GM12878 (cell line): ENCODE results near the gene SNX3. TPM values are rescaled to one million over a fixed set of nuclear protein-coding genes. Genes with fewer than 3 reads are reported as not detected.
A peak's percentile ranks its signal among the peaks of the same experiment; 100 is the strongest.

Experiments
- ATAC-seq: fragments of 200-7000 bp; cut with Tn5 transposase; 3 replicates; pipeline ENCODE4 v1.9.1; 2020; ENCODE audit warnings: mild to moderate bottlenecking, moderate library complexity
- BruUV-seq: library from RNA; stranded (reverse); fragments of 400-500 nt; replicated peaks from 2 replicates; lab custom pipeline; 2021; lab: Mats Ljungman, UMichigan
- CTCF ChIA-PET: fragments of 300-600 bp; sonication (Branson Sonifier 250); formaldehyde crosslinking; extraction: SDS; loops from one replicate; lab custom pipeline; 2021; ENCODE audit warnings: inconsistent platforms; lab: Yijun Ruan, JAX
- POLR2A ChIA-PET: fragments of 350-600 bp; formaldehyde crosslinking; extraction: SDS; loops from one replicate; lab custom pipeline; 2021; ENCODE audit warnings: inconsistent platforms; lab: Charles Lee
- RAD21 ChIA-PET: fragments of 300-600 bp; sonication (Branson Sonifier 250); formaldehyde crosslinking; loops from one replicate; lab custom pipeline; 2023; ENCODE audit warnings: antibody characterized with exemption; ENCODE audit not compliant: unreplicated experiment; lab: Charles Lee
- SMC1A ChIA-PET: fragments of 300-600 bp; sonication (Branson Sonifier 250); formaldehyde crosslinking; loops from one replicate; lab custom pipeline; 2023; ENCODE audit not compliant: unreplicated experiment, uncharacterized antibody; lab: Charles Lee
- DNase-seq: peaks from one replicate; pipeline ENCODE4 v3.0.0-alpha.2; 2011; ENCODE audit warnings: low read depth, low spot score
- FAIRE-seq: peaks from 3 replicates; lab custom pipeline; 2011; peaks lifted over from hg19 to GRCh38; lab: Jason Lieb, UNC
- H2AFZ ChIP-seq: 2 replicates; pipeline ENCODE4 v1.6.0; 2011; ENCODE audit warnings: low read depth, low read length, control low read depth; ENCODE audit not compliant: control insufficient read depth
- H3K27ac ChIP-seq: 2 replicates; pipeline ENCODE4 v1.5.1; 2011; ENCODE audit warnings: control low read depth; ENCODE audit not compliant: control insufficient read depth, insufficient read depth
- H3K27me3 ChIP-seq, 2 experiments: replicated peaks in 1 of 2; 2 replicates each; pipeline versions ENCODE4 v1.6.0 to v1.6.1; 2011; ENCODE audit warnings: low read length in 1 of 2; ENCODE audit not compliant: control insufficient read depth in 2 of 2, insufficient read depth in 2 of 2
- H3K36me3 ChIP-seq, 2 experiments: 2 replicates each; pipeline ENCODE4 v1.5.1; 2011; ENCODE audit warnings: low read length in 1 of 2; ENCODE audit not compliant: control insufficient read depth in 2 of 2, insufficient read depth in 2 of 2
- H3K4me1 ChIP-seq: 2 replicates; pipeline ENCODE4 v1.6.1; 2011; ENCODE audit warnings: mild to moderate bottlenecking, low read length, moderate library complexity, mixed read lengths; ENCODE audit not compliant: control insufficient read depth, insufficient read depth
- H3K4me2 ChIP-seq: 2 replicates; pipeline ENCODE4 v1.6.0; 2011; ENCODE audit warnings: control low read depth; ENCODE audit not compliant: control insufficient read depth, insufficient read depth
- H3K4me3 ChIP-seq: fragments of 200-600 bp; sonication (generic); 2 replicates; pipeline ENCODE4 v1.5.1; 2016
- H3K79me2 ChIP-seq: 2 replicates; pipeline ENCODE4 v1.6.0; 2011; ENCODE audit warnings: low read length; ENCODE audit not compliant: control insufficient read depth, insufficient read depth
- H3K9ac ChIP-seq: 2 replicates; pipeline ENCODE4 v1.8.0; 2011; ENCODE audit warnings: low read length, control low read depth, mixed read lengths; ENCODE audit not compliant: control insufficient read depth, insufficient read depth
- H3K9me3 ChIP-seq: replicated peaks from 3 replicates; pipeline ENCODE4 v1.5.1; 2011; ENCODE audit warnings: mild to moderate bottlenecking, low read length; ENCODE audit not compliant: control insufficient read depth, insufficient read depth
- H4K20me1 ChIP-seq: 2 replicates; pipeline ENCODE4 v1.6.0; 2011; ENCODE audit not compliant: control insufficient read depth, insufficient read depth
- ZNF592 ChIP-seq: fragments of 450-650 bp; IDR thresholded peaks from 2 replicates; pipeline ENCODE4 v1.6.1; 2017; ENCODE audit warnings: mild to moderate bottlenecking, moderate library complexity
- WGBS: methylation state at CpG from one replicate; pipeline ENCODE4 v1.1.6; 2016; ENCODE audit warnings: low lambda C conversion rate; ENCODE audit not compliant: insufficient replicate concordance, insufficient coverage; ENCODE audit errors: missing lambda C conversion rate; 5-methylcytosine and 5-hydroxymethylcytosine counted together
- in situ Hi-C: fragments of 300-500 bp; cut with MboI; formaldehyde crosslinking; loops from 9 replicates; pipeline ENCODE4 v1.14.3; 2018; ENCODE audit warnings: mixed read lengths
- intact Hi-C: fragments of 100-400 bp; cut with micrococcal nuclease; formaldehyde crosslinking; loops from one replicate; pipeline ENCODE4 v1.14.2; 2022; ENCODE audit not compliant: unreplicated experiment
- polyA plus RNA-seq, 11 experiments: library from polyadenylated mRNA; depleted of rRNA in 4 of 11; unstranded in 6 of 11; stranded (reverse) in 5 of 11; fragments of >200 nt; fragmentation: Nextera tagmentation in 4 of 11; fragmentation: Illumina TruSeq in 1 of 11; extraction: Ambion mirVana in 4 of 11; extraction: Trizol in 1 of 11; gene quantifications; 1 replicate in 1 of 11; 2 replicates in 10 of 11; pipeline versions ENCODE4 v1.2.1 to v1.2.3, GENCODE V29; 2011 to 2016; ENCODE audit warnings: inconsistent platforms in 2 of 11, missing spikeins in 2 of 11, low read depth in 1 of 11
- total RNA-seq, 4 experiments: library from RNA; depleted of rRNA in 3 of 4; stranded (reverse); fragments of >200 nt in 3 of 4; fragmentation: Illumina TruSeq in 1 of 4; extraction: Trizol in 1 of 4; gene quantifications; 2 replicates each; pipeline versions ENCODE4 v1.2.1 to v1.2.3, GENCODE V29; 2013 to 2021
- TF ChIP-seq, protein P1 (sequence below), 3 experiments: IDR thresholded peaks in 2 of 3; conservative IDR thresholded peaks in 1 of 3; 2 replicates each; pipeline ENCODE4 v1.5.1; 2011; ENCODE audit warnings: low read depth in 3 of 3, low read length in 3 of 3, mild to moderate bottlenecking in 3 of 3, control low read depth in 2 of 3, moderate library complexity in 2 of 3, inconsistent platforms in 1 of 3, mixed read lengths in 1 of 3; ENCODE audit not compliant: control insufficient read depth in 2 of 3, insufficient read depth in 1 of 3; ENCODE audit errors: extremely low read depth in 1 of 3
- TF ChIP-seq, protein P2 (sequence below): fragments of 450-650 bp; IDR thresholded peaks from 2 replicates; pipeline ENCODE4 v1.6.1; 2016; ENCODE audit warnings: mild to moderate bottlenecking, moderate library complexity, borderline replicate concordance

SNX3 gene
- total and polyA plus RNA-seq, 10 of the 15 experiments (the other 5 are each of a cell fraction or from before 2014, with no cell fraction given), result 43.7 to 297 (median 95.6) TPM

GRCh38 chr6:108168501-108169463 is 92.1 kb downstream of the SNX3 start:
- Histone ChIP-seq H3K9me3 (no peaks in the 10 kb centered on the region; the same call in 2 of the 3 replicates), H3K79me2 (no peaks in the 10 kb centered on the region), H2AFZ (no peak overlapping the region), H3K27me3 (peaks cover 33 to 42% of the 10 kb centered on the region in 2 experiments), H4K20me1 (no peaks in the 10 kb centered on the region), H3K4me3 (no peak overlapping the region), H3K27ac (no peak overlapping the region), H3K4me1 (no peaks in the 10 kb centered on the region), H3K9ac (no peak overlapping the region), H3K4me2 (no peak overlapping the region; the same call in 1 of the 2 replicates), H3K36me3 (no peaks in the 10 kb centered on the region)
- ChIA-PET RAD21 (no interaction called here), POLR2A (no interaction called here), SMC1A (no interaction called here), CTCF (no interaction called here)
- FAIRE-seq (no peak), ATAC-seq (peak; percentile 55), DNase-seq (no peak)
- 20% methylated on average over 56 of the region's 63 CpGs for WGBS
- intact Hi-C loops, result no loop called here
- TF ChIP-seq, protein P1, sequence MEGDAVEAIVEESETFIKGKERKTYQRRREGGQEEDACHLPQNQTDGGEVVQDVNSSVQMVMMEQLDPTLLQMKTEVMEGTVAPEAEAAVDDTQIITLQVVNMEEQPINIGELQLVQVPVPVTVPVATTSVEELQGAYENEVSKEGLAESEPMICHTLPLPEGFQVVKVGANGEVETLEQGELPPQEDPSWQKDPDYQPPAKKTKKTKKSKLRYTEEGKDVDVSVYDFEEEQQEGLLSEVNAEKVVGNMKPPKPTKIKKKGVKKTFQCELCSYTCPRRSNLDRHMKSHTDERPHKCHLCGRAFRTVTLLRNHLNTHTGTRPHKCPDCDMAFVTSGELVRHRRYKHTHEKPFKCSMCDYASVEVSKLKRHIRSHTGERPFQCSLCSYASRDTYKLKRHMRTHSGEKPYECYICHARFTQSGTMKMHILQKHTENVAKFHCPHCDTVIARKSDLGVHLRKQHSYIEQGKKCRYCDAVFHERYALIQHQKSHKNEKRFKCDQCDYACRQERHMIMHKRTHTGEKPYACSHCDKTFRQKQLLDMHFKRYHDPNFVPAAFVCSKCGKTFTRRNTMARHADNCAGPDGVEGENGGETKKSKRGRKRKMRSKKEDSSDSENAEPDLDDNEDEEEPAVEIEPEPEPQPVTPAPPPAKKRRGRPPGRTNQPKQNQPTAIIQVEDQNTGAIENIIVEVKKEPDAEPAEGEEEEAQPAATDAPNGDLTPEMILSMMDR (IDR thresholded peaks at IDR 0.05 in 2 of 3, conservative IDR thresholded peaks at IDR 0.05 in 1 of 3; ENCODE audit: control insufficient read depth in 2 of 3, extremely low read depth in 1 of 3, insufficient read depth in 1 of 3, low read depth in 3 of 3, low read length in 3 of 3), result 0 out of 6 replicates have a peak, but pooled peaks of 2 of the 3 experiments have one; percentile 4 to 16
- TF ChIP-seq, protein P2, sequence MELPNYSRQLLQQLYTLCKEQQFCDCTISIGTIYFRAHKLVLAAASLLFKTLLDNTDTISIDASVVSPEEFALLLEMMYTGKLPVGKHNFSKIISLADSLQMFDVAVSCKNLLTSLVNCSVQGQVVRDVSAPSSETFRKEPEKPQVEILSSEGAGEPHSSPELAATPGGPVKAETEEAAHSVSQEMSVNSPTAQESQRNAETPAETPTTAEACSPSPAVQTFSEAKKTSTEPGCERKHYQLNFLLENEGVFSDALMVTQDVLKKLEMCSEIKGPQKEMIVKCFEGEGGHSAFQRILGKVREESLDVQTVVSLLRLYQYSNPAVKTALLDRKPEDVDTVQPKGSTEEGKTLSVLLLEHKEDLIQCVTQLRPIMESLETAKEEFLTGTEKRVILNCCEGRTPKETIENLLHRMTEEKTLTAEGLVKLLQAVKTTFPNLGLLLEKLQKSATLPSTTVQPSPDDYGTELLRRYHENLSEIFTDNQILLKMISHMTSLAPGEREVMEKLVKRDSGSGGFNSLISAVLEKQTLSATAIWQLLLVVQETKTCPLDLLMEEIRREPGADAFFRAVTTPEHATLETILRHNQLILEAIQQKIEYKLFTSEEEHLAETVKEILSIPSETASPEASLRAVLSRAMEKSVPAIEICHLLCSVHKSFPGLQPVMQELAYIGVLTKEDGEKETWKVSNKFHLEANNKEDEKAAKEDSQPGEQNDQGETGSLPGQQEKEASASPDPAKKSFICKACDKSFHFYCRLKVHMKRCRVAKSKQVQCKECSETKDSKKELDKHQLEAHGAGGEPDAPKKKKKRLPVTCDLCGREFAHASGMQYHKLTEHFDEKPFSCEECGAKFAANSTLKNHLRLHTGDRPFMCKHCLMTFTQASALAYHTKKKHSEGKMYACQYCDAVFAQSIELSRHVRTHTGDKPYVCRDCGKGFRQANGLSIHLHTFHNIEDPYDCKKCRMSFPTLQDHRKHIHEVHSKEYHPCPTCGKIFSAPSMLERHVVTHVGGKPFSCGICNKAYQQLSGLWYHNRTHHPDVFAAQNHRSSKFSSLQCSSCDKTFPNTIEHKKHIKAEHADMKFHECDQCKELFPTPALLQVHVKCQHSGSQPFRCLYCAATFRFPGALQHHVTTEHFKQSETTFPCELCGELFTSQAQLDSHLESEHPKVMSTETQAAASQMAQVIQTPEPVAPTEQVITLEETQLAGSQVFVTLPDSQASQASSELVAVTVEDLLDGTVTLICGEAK, result no peak
- TF ChIP-seq ZNF592, result no peak
- in situ Hi-C loops, result no loop called here
- no TSS peak for BruUV-seq
